RWPE2 (cell line): ENCODE data around the gene GPS1.
A peak's percentile ranks its signal among the peaks of the same experiment; 100 is the strongest.

Source experiments
- ATAC-seq: fragments of 200-7000 bp; cut with Tn5 transposase; 3 replicates; pipeline ENCODE4 v1.9.1; 2021; ENCODE audit warnings: low read depth
- DNase-seq: peaks from one replicate; pipeline ENCODE4 v3.0.0-alpha.2; 2020; ENCODE audit warnings: low spot score
- H3K27ac ChIP-seq: fragments of 450-650 bp; 2 replicates; pipeline ENCODE4 v1.5.1; 2017; ENCODE audit warnings: mild to moderate bottlenecking; ENCODE audit not compliant: poor library complexity, severe bottlenecking
- H3K27me3 ChIP-seq: fragments of 250-450 bp; sonication (Bioruptor Pico); 2 replicates; pipeline ENCODE4 v1.5.1; 2021; ENCODE audit warnings: mild to moderate bottlenecking, moderate library complexity; ENCODE audit not compliant: insufficient read depth, poor library complexity, severe bottlenecking
- H3K36me3 ChIP-seq: fragments of 250-450 bp; sonication (Bioruptor Pico); 2 replicates; pipeline ENCODE4 v1.5.1; 2020; ENCODE audit warnings: low read depth, mild to moderate bottlenecking, moderate library complexity
- H3K4me1 ChIP-seq: fragments of 250-450 bp; sonication (Bioruptor Pico); 2 replicates; pipeline ENCODE4 v1.5.1; 2021; ENCODE audit warnings: mild to moderate bottlenecking, moderate library complexity; ENCODE audit not compliant: insufficient read depth, poor library complexity, severe bottlenecking
- H3K4me3 ChIP-seq: fragments of 250-450 bp; sonication (Bioruptor Pico); 2 replicates; pipeline ENCODE4 v1.5.1; 2021; ENCODE audit warnings: mild to moderate bottlenecking, moderate library complexity; ENCODE audit not compliant: severe bottlenecking
- H3K9me3 ChIP-seq: fragments of 250-450 bp; sonication (Bioruptor Pico); 2 replicates; pipeline ENCODE4 v1.5.1; 2021; ENCODE audit warnings: mild to moderate bottlenecking, moderate library complexity; ENCODE audit not compliant: severe bottlenecking
- CTCF ChIP-seq: fragments of 450-650 bp; IDR thresholded peaks from one replicate; pipeline ENCODE4 v1.5.1; 2017; ENCODE audit warnings: mild to moderate bottlenecking, moderate library complexity; ENCODE audit not compliant: poor library complexity, severe bottlenecking

Gene GPS1

GRCh38 chr17:82050761-82051641 is 697 bp upstream of the GPS1 start:
- Histone ChIP-seq H3K4me3 (peak overlapping the region; percentile 99), H3K4me1 (peaks cover 5% of the 10 kb centered on the region), H3K27ac (peak overlapping the region; percentile 49), H3K9me3 (no peaks in the 10 kb centered on the region), H3K36me3 (peaks cover 65% of the 10 kb centered on the region), H3K27me3 (no peaks in the 10 kb centered on the region)
- no peak for ATAC-seq
- TF ChIP-seq CTCF: no peak
- no peak for DNase-seq

DNA sequence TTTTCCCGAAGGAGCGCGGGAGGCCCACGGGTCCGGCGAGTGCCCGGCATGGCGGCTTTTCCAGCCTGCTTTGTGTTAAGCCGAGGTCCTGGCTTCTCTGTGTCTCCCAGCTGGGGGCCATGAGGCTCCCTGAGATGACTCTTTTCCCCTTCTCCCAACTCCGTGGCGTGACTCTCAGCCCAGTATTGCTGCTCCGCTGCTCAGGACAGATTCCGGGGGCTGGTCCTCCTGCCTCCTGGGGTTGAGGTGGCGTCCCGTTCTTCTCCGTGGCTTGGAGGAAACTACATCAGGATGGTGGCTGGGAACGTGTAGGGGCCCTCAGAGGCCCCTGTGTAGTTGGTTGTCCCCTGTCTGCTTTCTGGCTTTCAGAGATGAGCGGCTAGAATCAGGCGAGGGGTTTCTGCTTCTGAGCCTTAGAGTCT is 951 bp downstream of the GPS1 start:
- Histone ChIP-seq H3K4me3 (peak overlapping the region; percentile 99), H3K9me3 (no peaks in the 10 kb centered on the region), H3K36me3 (peaks cover 72% of the 10 kb centered on the region), H3K27me3 (no peaks in the 10 kb centered on the region), H3K4me1 (peaks cover 5% of the 10 kb centered on the region), H3K27ac (peak overlapping the region; percentile 49)
- TF ChIP-seq CTCF: no peak
- DNase-seq (no peak), ATAC-seq (no peak; the same call in 2 of the 3 replicates)

- peak overlapping the region; percentile 99 for H3K4me3 ChIP-seq
- H3K27me3 ChIP-seq: no peaks in the 10 kb centered on the region
- DNase-seq (no peak), ATAC-seq (no peak)
- peaks cover 5% of the 10 kb centered on the region for H3K4me1 ChIP-seq
- TF ChIP-seq CTCF: no peak
- H3K36me3 ChIP-seq: peaks cover 72% of the 10 kb centered on the region
- no peaks in the 10 kb centered on the region for H3K9me3 ChIP-seq
- no peak overlapping the region for H3K27ac ChIP-seq
These were observed 1.4 kb downstream of the GPS1 start for GRCh38 chr17:82053130-82053529.

GRCh38 chr17:82053556-82054263 is 2.0 kb downstream of the GPS1 start:
- DNase-seq: no peak
- Histone ChIP-seq H3K4me1 (peaks cover 5% of the 10 kb centered on the region), H3K27me3 (no peaks in the 10 kb centered on the region), H3K27ac (no peak overlapping the region), H3K4me3 (no peak overlapping the region), H3K36me3 (peaks cover 72% of the 10 kb centered on the region), H3K9me3 (no peaks in the 10 kb centered on the region)
- no peak for ATAC-seq
- no peak for TF ChIP-seq CTCF
